SW 1271 (cell line): Measurements from ENCODE around the gene ACP1.

Experiments used
- DNase-seq, 2 experiments: peaks; one replicate each; lab custom pipeline; 2025; lab: John Stamatoyannopoulos, UW

The ACP1 gene

GRCh38 chr2:255195-255594, 9.6 kb upstream of the ACP1 start:
- no peak for DNase-seq

DNA sequence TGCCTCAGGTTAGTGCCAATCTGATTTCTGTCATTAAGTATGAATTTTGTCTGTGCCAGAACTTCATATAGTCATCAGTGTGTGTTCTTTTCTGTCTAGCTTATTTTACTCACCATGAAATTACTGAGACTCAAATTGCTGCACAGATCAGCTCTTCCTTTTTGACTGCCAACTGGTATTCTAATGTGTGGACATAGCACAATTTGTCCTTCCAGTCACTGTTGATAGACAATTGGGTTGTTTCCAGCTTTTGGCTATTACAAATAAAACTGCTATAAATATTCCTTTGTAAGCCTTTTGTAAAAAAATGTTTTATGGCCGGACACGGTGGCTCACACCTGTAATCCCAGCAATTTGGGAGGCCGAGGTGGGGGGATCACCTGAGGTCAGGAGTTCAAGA, 8.7 kb upstream of the ACP1 start:
- no peak for DNase-seq

DNA sequence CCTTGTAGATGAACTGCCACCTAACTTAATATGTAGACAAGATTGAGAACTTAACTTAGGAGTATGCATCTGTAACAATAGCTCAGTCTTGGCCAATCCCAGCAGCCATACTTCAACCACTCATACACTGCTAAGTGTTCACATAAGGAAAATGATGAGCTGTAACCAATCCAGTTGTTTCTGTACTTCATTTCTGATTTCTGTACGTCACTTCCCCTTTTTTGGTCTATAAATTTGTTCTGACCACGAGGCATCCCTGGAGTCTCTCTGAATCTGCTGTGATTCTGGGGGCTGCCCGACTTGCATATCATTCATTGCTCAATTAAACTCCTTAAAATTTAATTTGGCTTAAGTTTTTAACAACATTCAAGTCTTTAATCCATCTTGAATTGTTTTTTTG, 7.3 kb upstream of the ACP1 start:
- DNase-seq: no peak

DNA sequence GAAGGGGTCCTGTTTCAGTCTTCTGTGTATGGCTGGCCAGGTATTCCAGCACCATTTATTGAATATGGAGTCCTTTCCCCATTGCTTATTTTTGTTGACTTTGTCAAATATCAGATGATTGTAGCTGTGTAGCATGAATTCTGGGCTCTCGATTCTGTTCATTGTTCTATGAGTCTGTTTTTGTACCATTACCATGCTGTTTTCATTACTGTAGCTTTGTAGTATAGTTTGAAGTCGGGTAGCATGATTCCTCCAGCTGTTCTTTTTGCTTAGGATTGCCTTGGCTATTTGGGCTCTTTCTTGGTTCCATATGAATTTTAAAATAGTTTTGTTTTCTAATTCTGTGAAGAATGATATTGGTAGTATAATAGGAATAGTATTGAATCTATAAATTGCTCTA, 6.9 kb upstream of the ACP1 start:
- no peak for DNase-seq

GRCh38 chr2:258933-259332, 5.8 kb upstream of the ACP1 start:
- no peak for DNase-seq

DNA sequence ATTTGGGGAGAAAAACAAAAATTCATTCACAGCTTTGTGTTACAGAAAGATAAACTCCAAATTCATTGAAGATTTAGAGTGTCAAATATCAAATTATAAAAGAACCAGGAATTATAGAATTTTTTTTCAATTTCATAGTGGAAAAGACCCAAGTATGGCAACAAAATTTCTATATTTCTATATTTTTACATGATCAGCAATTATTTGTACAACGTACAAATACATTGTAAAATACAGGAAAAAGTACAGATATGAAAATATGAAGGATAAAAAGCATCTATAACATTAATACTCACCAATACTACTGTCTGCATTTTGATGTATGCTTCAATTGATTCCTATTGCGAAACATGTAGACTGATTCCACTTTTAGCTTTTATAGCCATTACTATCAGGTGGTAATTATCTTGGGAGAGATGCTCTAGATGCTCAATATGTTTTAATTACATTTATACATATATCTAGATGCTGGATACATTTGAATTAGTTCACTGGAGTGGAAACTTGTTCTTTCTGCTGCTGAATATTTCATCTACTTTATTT, 4.9 kb upstream of the ACP1 start:
- no peak for DNase-seq

DNA sequence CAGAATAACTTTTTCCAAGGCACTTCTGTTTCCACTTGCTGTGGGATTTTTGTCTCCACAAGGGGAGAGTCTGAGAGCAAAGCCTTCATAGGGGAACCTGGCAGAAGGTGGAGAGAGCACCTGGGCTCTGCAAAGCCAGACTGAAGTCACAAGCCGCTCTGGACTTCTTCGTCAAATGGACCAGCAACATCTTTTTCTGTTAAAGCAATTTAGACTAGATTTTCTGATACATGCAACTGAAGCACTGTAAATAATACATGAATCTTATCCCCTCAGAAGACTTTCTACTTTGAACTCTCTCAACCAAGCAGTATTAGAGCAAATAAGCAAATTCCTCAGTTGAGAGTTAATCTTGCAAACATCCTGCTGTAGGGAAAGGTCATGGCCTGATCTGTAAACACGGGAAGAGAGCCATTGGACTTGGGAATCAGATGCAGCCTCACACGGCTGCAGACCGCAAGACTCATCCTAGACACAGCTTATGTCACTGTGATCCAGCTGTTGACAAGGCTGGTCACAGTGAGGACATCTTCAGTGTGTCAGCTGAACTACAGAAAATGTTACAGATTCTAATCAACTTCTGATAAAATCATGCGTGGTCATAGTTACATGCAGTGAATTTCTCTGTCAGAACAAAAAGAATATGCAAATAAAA, 4.1 kb upstream of the ACP1 start:
- no peak for DNase-seq

DNA sequence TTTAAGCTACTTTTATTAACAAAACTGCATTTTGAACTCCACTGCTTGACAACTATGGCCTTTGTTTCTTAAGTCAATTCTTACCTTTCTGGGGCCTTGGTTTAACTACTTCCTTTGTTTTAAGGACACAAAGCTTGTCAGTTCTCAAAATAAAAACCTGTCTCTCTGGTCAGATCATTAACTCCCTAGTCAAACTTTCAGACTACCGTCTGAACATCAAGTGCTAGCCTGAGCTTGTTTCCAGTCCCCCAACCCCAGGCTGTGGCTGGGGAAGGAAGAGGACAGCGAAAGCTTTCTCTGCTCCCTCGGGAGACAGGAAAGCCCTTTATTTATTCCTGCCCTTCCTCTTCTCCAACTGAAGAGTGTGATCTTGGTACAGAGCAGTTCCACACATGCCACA, 2.6 kb upstream of the ACP1 start:
- DNase-seq: no peak

DNA sequence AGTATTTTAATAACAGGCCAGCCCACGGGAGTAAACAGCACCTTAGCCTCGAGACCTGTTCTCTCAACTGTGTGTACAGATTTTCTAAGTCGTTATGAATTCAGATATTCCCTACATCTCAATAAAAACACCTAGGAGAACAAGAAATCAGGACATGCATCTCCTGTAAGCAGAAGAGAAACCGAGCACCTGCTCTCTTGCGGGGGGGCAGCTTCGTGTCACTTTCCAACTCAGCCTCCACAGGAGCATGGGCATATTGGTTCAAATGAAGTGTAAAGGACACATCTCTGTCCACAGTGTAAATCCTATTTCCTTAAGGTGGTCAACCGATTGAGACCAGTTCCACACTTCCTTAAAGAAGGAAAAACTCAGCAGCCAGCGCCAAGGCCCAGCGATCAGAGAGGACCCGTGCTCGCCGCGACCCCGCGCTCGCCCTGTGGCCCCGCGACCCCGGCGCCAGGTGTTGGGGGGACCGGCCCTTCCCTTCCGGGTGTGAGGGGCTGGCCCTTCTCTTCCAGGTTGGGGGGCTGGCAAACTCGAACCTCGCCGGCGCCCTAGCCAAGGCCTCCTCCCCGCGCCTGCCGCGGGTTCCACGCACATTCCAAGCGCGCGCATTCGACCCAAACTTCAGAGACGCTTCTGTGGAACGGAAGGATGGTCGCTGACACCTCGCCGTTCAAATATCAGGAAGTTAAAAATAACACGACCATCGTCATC, 1.6 kb upstream of the ACP1 start:
- no peak for DNase-seq

DNA sequence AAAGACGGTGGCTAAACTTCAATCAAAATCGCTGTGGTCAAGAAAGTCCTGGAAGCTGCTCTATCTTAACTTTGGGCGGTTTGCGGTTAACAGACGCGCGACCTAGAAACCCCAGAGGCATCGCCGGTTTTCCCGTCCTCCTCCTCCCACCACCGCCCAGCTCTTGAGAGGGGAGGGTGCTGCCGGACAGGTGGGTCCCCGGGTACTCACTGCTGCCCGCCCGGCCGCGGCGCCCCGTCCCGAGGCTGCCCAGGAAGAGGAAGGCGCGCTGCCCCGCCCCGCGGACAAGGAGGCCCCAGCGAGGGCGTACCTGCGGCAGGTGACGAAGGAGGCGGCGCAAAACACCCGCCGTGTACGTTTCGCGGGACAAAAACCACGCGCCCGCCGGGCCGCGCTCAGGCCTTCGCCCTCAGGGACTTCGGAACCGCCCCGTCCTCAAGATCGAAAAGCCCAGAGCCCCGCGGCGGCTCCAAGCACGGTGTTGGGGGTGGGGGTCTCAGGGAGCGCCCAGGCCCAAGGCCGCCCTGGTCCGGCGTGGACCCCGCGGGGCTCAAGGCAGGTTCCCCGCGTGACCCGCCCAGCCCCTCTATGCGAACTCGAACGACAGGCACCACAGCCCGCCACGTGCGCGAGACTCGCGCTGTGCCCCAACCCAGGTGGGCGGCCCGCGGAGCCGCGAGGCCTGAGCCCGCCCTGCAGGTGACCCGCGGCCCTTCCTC, 814 bp upstream of the ACP1 start, which contains the start of gene SH3YL1:
Gene SH3YL1, minus strand, starts transcription at position 259 of the 719 bp plus-strand sequence. Its CDS starts 48 bp downstream, at position 211.
- DNase-seq: no peak

GRCh38 chr2:268323-268722, 3.6 kb downstream of the ACP1 start:
- no peak for DNase-seq

- no peak for DNase-seq
Observed at GRCh38 chr2:269356-270030, 4.7 kb downstream of the ACP1 start.

- no peak for DNase-seq
Observed at GRCh38 chr2:270861-271260, 6.1 kb downstream of the ACP1 start.

DNA sequence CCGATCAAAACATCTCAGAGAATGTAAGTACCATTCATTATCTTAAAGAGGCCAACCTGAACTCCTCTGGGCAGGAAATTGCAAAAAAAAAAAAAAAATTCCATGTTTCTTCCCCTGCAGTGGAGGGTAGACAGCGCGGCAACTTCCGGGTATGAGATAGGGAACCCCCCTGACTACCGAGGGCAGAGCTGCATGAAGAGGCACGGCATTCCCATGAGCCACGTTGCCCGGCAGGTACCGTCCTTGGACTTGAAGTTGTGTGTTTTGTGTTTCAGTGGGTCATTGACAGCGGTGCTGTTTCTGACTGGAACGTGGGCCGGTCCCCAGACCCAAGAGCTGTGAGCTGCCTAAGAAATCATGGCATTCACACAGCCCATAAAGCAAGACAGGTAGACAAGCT, 7.2 kb downstream of the ACP1 start:
- no peak for DNase-seq

DNA sequence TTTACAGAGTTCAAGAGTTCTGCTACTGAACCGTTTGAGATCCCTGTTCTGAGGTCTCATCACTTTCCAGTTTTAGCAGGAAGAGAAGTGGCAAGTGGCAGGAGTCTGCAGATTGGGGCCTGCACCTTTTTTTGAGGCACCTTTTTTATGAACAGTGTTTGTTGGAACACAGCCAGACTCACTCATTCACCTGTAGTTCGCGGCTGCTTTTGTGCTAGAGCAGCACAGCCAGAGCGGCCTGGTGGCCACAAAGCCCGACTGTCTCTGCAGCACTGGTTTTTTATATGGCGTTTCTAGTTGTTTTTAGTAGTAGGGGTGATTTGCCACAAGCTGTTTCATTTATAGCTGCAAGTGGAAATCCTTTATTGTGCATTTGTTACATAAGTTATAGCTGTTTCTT, 8.6 kb downstream of the ACP1 start:
- no peak for DNase-seq

DNA sequence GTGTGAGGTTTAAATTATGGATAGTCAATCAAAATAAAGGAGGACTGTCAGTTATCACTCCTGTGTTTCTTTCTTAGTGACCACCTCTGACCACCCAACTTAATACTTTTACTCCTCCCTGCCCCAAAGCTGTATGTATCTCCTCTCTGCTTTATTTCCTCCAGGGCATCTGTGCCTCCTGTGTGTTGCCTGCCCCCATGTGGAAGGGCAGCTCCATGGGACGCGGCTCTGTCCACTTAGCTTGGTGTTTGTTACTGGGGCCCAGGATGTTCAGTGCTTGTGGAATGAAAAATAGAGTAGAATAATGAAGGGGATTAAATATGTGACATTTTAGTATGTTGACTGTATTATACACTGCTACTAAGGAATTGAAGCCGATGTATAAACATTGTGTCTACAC, 9.8 kb downstream of the ACP1 start:
- no peak for DNase-seq

DNA sequence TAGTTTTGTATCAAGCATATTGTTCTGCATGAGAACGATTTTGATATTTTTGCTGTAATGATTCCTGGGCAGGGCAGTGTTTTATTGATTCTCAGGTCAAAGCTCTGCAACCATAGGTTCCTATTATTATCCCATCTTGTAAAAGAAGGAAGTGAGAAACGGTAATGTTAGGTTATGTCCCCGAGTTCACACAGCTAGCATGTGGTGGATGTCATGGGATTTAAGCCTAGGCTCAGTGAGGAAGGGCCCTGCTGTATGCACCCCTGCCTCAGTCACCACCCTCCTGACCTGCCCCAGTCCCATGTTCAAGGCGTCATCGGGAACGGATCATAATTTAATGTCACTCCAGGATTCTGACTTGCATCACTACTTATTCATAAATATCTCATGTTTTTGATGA, 10.7 kb downstream of the ACP1 start:
- no peak for DNase-seq

DNA sequence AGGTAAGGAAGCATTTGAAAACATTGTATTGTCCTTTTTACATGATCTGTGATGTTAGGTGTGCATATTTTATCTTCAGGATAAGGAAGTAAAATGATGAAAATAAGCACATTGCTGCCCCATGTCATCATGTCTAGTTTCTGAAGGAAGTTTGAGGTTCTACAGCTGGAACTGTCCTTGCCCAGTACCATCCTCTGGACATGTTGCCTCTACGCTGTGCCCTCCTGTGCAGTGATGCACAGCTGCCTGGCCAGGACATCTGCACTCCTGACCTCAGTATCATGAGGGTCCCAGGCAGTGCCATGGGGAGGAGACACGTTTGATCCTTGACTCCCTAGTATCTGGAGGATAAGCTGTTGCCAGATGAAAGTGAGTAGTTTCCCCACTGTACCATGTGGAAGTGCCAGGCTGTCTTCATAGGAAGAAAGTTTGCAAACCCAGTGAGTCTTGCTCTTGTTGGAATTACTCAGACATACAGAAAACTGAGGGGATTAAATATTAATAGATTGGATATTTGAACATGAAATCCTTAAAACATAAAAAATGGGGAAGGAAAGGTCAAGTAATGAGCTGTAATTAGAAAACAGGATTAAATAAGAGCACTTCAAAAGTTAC, 13.7 kb downstream of the ACP1 start:
- no peak for DNase-seq

- no peak for DNase-seq
Observed at GRCh38 chr2:278927-279320, 14.2 kb downstream of the ACP1 start.

GRCh38 chr2:279366-279765, 14.6 kb downstream of the ACP1 start:
- DNase-seq: no peak

- DNase-seq: no peak
Observed at GRCh38 chr2:279956-280649, 15.4 kb downstream of the ACP1 start.
